PC-3 (cell line): ENCODE measurements around the gene GEMIN5. TPM values are rescaled to one million over a fixed set of nuclear protein-coding genes. Genes with fewer than 3 reads are reported as not detected.

Experiments used
- ATAC-seq: fragments of 200-7000 bp; cut with Tn5 transposase; 2 replicates; pipeline ENCODE4 v1.9.1; 2020; ENCODE audit warnings: mild to moderate bottlenecking, moderate library complexity
- BruUV-seq: library from RNA; stranded (reverse); fragments of 400-500 nt; replicated peaks from 2 replicates; lab custom pipeline; 2021; lab: Mats Ljungman, UMichigan
- CTCF ChIA-PET: fragments of 300-600 bp; sonication (Branson Sonifier 250); formaldehyde crosslinking; loops from one replicate; lab custom pipeline; 2022; ENCODE audit warnings: antibody characterized with exemption; lab: Charles Lee
- POLR2A ChIA-PET: fragments of 300-600 bp; sonication (Branson Sonifier 250); formaldehyde crosslinking; loops from one replicate; lab custom pipeline; 2022; ENCODE audit warnings: antibody characterized with exemption; ENCODE audit not compliant: unreplicated experiment; lab: Charles Lee
- DNase-seq: peaks from one replicate; pipeline ENCODE4 v3.0.0-alpha.2; 2015
- H2AFZ ChIP-seq: fragments of 300-600 bp; sonication (generic); 2 replicates; pipeline ENCODE4 v1.6.0; 2016; ENCODE audit warnings: antibody characterized with exemption, low read length
- H3F3A ChIP-seq: fragments of 300-600 bp; sonication (generic); one replicate; pipeline ENCODE4 v1.6.0; 2017; ENCODE audit warnings: antibody characterized with exemption, low read length, control low read depth, mild to moderate bottlenecking; ENCODE audit not compliant: unreplicated experiment
- H3K27ac ChIP-seq: fragments of 300-600 bp; sonication (generic); 2 replicates; pipeline ENCODE4 v1.5.1; 2016; ENCODE audit warnings: mild to moderate bottlenecking, low read length
- H3K27me3 ChIP-seq: fragments of 300-600 bp; sonication (generic); 2 replicates; pipeline ENCODE4 v1.6.1; 2016; ENCODE audit warnings: low read length, mixed read lengths
- H3K36me3 ChIP-seq: fragments of 300-600 bp; sonication (generic); 2 replicates; pipeline ENCODE4 v1.6.1; 2016; ENCODE audit warnings: low read depth, mixed run types, low read length, mixed read lengths
- H3K4me1 ChIP-seq: fragments of 300-600 bp; sonication (generic); 2 replicates; pipeline ENCODE4 v1.5.1; 2016; ENCODE audit warnings: low read length; ENCODE audit not compliant: insufficient read depth
- H3K4me2 ChIP-seq: fragments of 300-600 bp; sonication (generic); 2 replicates; pipeline ENCODE4 v1.6.0; 2016; ENCODE audit warnings: low read length
- H3K4me3 ChIP-seq: fragments of 300-600 bp; sonication (generic); 2 replicates; pipeline ENCODE4 v1.5.1; 2016; ENCODE audit warnings: mild to moderate bottlenecking, low read length, mixed read lengths
- H3K79me2 ChIP-seq: fragments of 300-600 bp; sonication (generic); 2 replicates; pipeline ENCODE4 v1.6.1; 2017; ENCODE audit warnings: low read length, mixed read lengths
- H3K9ac ChIP-seq: fragments of 300-600 bp; sonication (generic); 2 replicates; pipeline ENCODE4 v1.6.0; 2016; ENCODE audit warnings: mild to moderate bottlenecking, low read length
- H3K9me2 ChIP-seq: fragments of 300-600 bp; sonication (generic); replicated peaks from 2 replicates; pipeline ENCODE4 v1.6.1; 2016; ENCODE audit warnings: mixed run types, low read length, mixed read lengths
- H3K9me3 ChIP-seq: fragments of 300-600 bp; sonication (generic); 2 replicates; pipeline ENCODE4 v1.6.1; 2016; ENCODE audit warnings: low read length, mixed read lengths
- H4K20me1 ChIP-seq: fragments of 300-600 bp; sonication (generic); 2 replicates; pipeline ENCODE4 v1.6.1; 2016; ENCODE audit warnings: low read length, mixed read lengths
- CTCF ChIP-seq: fragments of 300-600 bp; sonication (generic); conservative IDR thresholded peaks from 2 replicates; pipeline ENCODE4 v1.5.1; 2017; ENCODE audit warnings: antibody characterized with exemption, low read depth, mild to moderate bottlenecking, low read length
- EZH2 ChIP-seq: fragments of 300-600 bp; sonication (generic); IDR thresholded peaks from one replicate; pipeline ENCODE4 v1.6.1; 2017; ENCODE audit warnings: antibody characterized with exemption, mild to moderate bottlenecking, low read length; ENCODE audit not compliant: unreplicated experiment
- EZH2phosphoT487 ChIP-seq: fragments of 300-600 bp; sonication (generic); IDR thresholded peaks from 2 replicates; pipeline ENCODE4 v1.6.1; 2018; ENCODE audit warnings: mild to moderate bottlenecking, antibody characterized with exemption, low read length, borderline replicate concordance
- intact Hi-C: fragments of 100-400 bp; cut with micrococcal nuclease; formaldehyde crosslinking; loops from 2 replicates; pipeline ENCODE4 v1.9.0; 2023
- total RNA-seq: library from RNA; depleted of rRNA; stranded (reverse); fragments of >200 nt; gene quantifications from 2 replicates; pipeline ENCODE4 v1.2.3, GENCODE V29; 2014

Gene GEMIN5
- total RNA-seq, 1 experiment from 2014 or later, result 19.8 TPM

DNA sequence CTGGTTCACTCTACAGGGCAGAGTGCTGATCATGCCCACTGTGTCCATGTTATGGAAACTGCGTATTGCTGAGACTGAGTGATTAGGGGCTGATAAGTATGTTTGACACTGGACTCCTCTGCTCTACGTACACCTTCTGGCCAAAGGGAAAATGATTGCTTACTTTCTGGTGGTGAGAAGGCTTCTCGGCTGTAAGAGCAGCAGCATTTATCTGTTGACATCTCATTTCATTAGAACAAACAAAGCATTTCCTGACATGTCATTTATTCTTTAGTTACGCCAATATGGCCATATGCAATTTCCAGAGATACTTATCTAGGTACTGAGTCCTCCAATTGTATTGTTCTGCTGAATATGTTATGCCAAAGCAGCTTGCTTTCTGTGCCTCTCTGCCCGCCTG lies 93.2 kb downstream of the GEMIN5 start:
- Histone ChIP-seq H3K27ac (no peak overlapping the region), H3K4me2 (no peak overlapping the region), H3K36me3 (no peaks in the 10 kb centered on the region), H3K9me2 (no peaks in the 10 kb centered on the region), H3K9me3 (no peaks in the 10 kb centered on the region), H3K27me3 (no peaks in the 10 kb centered on the region), H3K4me3 (no peak overlapping the region), H3K9ac (no peak overlapping the region), H4K20me1 (no peaks in the 10 kb centered on the region), H3K4me1 (no peaks in the 10 kb centered on the region), H3K79me2 (no peaks in the 10 kb centered on the region), H2AFZ (no peak overlapping the region), H3F3A (no peaks in the 10 kb centered on the region)
- no peak for TF ChIP-seq EZH2
- no peak for TF ChIP-seq EZH2phosphoT487
- TF ChIP-seq CTCF, result no peak
- intact Hi-C loops, result no loop called here
- DNase-seq, result no peak
- ChIA-PET POLR2A (no interaction called here), CTCF (no interaction called here)
- BruUV-seq, result no TSS peak
- no peak; the same call in 1 of the 2 replicates for ATAC-seq

DNA sequence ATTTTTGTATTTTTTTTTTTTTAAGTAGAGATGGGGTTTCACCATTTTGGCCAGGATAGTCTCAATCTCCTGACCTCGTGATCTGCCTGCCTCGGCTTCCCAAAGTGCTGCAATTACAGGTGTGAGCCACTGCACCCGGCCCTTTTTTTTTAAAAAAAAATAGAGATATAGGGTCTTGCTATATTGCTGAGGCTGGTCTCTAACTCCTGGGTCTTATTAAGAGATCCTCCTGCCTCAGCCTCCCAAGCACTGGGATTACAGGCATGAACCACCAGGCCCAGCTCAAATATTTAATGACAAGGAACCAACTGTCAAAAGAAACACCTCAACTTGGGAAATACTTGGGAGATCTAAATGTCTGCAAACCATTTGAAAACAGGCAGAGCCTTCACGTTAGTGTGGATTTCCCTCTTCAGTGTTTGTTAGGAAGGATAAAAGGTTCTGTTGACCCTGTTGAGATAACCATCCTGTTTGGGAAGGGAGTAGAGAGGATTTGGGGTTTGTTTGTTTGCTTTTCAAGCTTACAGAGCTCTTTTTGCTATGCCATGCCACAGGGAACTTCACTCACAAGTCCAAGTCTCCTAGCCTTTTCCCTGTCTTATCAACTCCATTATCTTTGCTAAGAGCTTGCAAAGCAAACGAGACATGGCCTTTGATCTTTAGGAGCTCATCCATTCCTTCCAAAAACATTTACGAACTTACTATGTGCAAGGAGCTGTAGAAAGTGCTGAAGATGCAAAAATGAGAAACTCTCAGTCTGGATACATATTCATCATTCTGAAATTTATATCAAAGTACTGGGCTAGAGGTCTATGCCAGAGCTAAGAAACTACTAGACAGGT lies 95.1 kb downstream of the GEMIN5 start:
- no peak overlapping the region for H3K4me2 ChIP-seq
- H3K9me3 ChIP-seq, result no peaks in the 10 kb centered on the region
- no peaks in the 10 kb centered on the region for H3K27me3 ChIP-seq
- ATAC-seq (no peak), DNase-seq (no peak)
- H3K9ac ChIP-seq, result no peak overlapping the region
- no TSS peak for BruUV-seq
- no peaks in the 10 kb centered on the region for H3K79me2 ChIP-seq
- ChIA-PET CTCF (no interaction called here), POLR2A (no interaction called here)
- no peak for TF ChIP-seq EZH2phosphoT487
- TF ChIP-seq EZH2, result no peak
- no peak for TF ChIP-seq CTCF
- intact Hi-C loops, result no loop called here
- H2AFZ ChIP-seq, result no peak overlapping the region
- H4K20me1 ChIP-seq, result no peaks in the 10 kb centered on the region
- H3K4me1 ChIP-seq, result no peaks in the 10 kb centered on the region
- H3F3A ChIP-seq, result no peaks in the 10 kb centered on the region
- H3K9me2 ChIP-seq, result no peaks in the 10 kb centered on the region
- no peak overlapping the region for H3K4me3 ChIP-seq
- no peak overlapping the region for H3K27ac ChIP-seq
- H3K36me3 ChIP-seq, result no peaks in the 10 kb centered on the region

DNA sequence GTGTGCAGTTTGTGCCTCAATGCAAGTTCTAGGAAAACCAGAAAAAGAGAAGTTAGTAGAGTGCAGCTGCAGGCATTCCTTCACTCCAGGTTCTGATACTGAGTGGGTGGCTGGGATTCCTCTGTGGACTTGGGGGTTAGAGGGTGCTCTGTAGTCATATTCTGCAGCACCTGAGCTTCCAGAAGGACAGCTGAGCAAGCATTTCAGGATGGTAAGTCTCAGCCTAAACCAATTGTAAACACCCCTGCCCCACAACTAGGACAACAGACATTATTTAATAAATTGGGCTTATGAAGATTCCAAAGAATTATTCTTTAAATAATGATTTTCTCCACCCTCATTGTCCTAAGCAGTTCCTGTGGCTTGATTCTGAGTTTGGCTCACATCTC lies 96.7 kb downstream of the GEMIN5 start:
- Histone ChIP-seq H3K9me2 (no peaks in the 10 kb centered on the region), H3K27ac (no peak overlapping the region), H3K4me2 (no peak overlapping the region), H3F3A (no peaks in the 10 kb centered on the region), H3K79me2 (no peaks in the 10 kb centered on the region), H3K36me3 (no peaks in the 10 kb centered on the region), H3K27me3 (no peaks in the 10 kb centered on the region), H3K9me3 (no peaks in the 10 kb centered on the region), H4K20me1 (no peaks in the 10 kb centered on the region), H3K9ac (no peak overlapping the region), H3K4me1 (no peaks in the 10 kb centered on the region), H2AFZ (no peak overlapping the region), H3K4me3 (no peak overlapping the region)
- DNase-seq, result no peak
- BruUV-seq, result no TSS peak
- ChIA-PET POLR2A (no interaction called here), CTCF (no interaction called here)
- TF ChIP-seq EZH2 (no peak), EZH2phosphoT487 (no peak), CTCF (no peak)
- no peak for ATAC-seq
- intact Hi-C loops, result no loop called here
